Choroid plexus epithelial cell (primary cell): ENCODE results near the gene LSM3.

ENCODE experiments used
- DNase-seq: peaks from one replicate; pipeline ENCODE4 v3.0.0-alpha.2; 2010; ENCODE audit warnings: low read depth
- H3K4me3 ChIP-seq: 2 replicates; pipeline ENCODE4 v1.5.1; 2011; ENCODE audit warnings: low read depth, mild to moderate bottlenecking, control low read depth, low read length, moderate library complexity
- TF ChIP-seq, protein P1 (sequence below): conservative IDR thresholded peaks from 2 replicates; pipeline ENCODE4 v1.5.1; 2011; ENCODE audit warnings: low read depth, mild to moderate bottlenecking, control low read depth, inconsistent platforms, low read length, moderate library complexity

The LSM3 gene

GRCh38 chr3:14204515-14205284 is 26.1 kb downstream of the LSM3 start:
- DNase-seq: peak; percentile 69
- TF ChIP-seq, protein P1, sequence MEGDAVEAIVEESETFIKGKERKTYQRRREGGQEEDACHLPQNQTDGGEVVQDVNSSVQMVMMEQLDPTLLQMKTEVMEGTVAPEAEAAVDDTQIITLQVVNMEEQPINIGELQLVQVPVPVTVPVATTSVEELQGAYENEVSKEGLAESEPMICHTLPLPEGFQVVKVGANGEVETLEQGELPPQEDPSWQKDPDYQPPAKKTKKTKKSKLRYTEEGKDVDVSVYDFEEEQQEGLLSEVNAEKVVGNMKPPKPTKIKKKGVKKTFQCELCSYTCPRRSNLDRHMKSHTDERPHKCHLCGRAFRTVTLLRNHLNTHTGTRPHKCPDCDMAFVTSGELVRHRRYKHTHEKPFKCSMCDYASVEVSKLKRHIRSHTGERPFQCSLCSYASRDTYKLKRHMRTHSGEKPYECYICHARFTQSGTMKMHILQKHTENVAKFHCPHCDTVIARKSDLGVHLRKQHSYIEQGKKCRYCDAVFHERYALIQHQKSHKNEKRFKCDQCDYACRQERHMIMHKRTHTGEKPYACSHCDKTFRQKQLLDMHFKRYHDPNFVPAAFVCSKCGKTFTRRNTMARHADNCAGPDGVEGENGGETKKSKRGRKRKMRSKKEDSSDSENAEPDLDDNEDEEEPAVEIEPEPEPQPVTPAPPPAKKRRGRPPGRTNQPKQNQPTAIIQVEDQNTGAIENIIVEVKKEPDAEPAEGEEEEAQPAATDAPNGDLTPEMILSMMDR: no peak
- H3K4me3 ChIP-seq: no peak overlapping the region

- H3K4me3 ChIP-seq: no peak overlapping the region
- no peak for DNase-seq
- TF ChIP-seq, protein P1: no peak
These were observed 28.0 kb downstream of the LSM3 start for GRCh38 chr3:14206548-14207177.

DNA sequence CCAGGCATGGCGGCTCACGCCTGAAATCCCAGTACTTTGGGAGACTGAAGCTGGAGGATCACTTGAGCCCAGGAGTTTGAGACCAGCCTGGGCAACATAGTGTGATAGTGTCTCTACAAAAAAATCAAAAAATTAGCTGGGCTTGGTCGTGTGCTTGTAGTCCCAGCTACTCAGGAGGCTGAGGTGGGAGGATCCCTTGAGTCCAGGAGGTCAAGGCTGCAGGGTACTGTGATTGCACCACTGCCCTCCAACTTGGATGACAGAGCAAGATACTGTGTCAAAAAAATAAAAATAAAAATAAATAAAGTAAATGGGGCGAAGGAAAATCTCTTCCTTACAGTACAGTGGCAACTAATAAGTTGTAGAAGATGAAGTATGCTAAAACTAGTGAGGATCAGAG is 29.6 kb downstream of the LSM3 start:
- no peak for DNase-seq
- TF ChIP-seq, protein P1: no peak
- no peak overlapping the region for H3K4me3 ChIP-seq

- TF ChIP-seq, protein P1: no peak
- DNase-seq: peak; percentile 71
- H3K4me3 ChIP-seq: no peak overlapping the region
These were observed 30.4 kb downstream of the LSM3 start for GRCh38 chr3:14208977-14209394.

- TF ChIP-seq, protein P1: no peak
- no peak overlapping the region for H3K4me3 ChIP-seq
- peak; percentile 23 for DNase-seq
These were observed 31.1 kb downstream of the LSM3 start for GRCh38 chr3:14209581-14210289.

DNA sequence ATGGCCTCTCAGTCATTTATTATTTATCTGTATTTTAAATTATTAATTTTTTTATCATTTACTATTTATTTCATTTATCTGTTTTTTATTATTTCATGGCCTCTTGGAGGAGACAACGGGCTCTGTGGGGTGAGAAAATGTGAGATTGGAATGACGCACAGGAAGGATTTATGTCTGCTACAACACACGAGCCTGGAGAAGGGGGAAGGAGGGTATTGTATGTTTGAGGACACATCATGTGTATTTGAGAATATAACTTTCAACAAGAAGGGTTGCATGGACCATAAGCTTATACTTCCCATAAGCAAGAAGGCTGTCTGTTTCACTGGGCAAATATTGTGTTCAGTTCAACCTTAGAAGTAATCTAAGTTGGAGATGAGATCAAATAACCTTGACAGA is 31.7 kb downstream of the LSM3 start:
- peak; percentile 24 for DNase-seq
- TF ChIP-seq, protein P1: no peak
- H3K4me3 ChIP-seq: no peak overlapping the region
